ENCODE measurements around the gene KLHDC7A.

KLHDC7A gene

GRCh38 chr1:18512883-18513282, 32.2 kb downstream of the KLHDC7A start:
- TF ChIP-seq, protein P1, sequence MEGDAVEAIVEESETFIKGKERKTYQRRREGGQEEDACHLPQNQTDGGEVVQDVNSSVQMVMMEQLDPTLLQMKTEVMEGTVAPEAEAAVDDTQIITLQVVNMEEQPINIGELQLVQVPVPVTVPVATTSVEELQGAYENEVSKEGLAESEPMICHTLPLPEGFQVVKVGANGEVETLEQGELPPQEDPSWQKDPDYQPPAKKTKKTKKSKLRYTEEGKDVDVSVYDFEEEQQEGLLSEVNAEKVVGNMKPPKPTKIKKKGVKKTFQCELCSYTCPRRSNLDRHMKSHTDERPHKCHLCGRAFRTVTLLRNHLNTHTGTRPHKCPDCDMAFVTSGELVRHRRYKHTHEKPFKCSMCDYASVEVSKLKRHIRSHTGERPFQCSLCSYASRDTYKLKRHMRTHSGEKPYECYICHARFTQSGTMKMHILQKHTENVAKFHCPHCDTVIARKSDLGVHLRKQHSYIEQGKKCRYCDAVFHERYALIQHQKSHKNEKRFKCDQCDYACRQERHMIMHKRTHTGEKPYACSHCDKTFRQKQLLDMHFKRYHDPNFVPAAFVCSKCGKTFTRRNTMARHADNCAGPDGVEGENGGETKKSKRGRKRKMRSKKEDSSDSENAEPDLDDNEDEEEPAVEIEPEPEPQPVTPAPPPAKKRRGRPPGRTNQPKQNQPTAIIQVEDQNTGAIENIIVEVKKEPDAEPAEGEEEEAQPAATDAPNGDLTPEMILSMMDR (IDR thresholded peaks at IDR 0.05), result no peak

DNA sequence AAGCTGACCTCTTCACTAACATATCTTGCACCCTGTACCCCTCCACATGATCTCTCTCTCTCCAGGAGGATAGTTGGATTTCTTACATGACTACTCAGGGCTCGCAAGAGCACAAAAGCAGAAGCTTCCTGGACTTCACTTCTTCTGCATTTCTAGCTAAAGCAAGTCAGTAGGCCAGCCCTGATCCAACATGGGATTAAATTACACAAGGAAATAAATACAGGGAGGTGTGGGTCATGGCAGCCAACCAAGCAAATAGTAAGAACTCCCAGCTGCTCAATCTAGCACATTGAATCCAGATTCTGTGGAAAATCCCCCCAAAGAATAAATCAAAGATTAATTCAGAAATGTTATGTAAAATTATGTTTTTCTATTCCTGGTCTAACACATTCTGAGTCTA, 33.3 kb downstream of the KLHDC7A start:
- TF ChIP-seq, protein P1 (IDR thresholded peaks at IDR 0.05), result no peak

DNA sequence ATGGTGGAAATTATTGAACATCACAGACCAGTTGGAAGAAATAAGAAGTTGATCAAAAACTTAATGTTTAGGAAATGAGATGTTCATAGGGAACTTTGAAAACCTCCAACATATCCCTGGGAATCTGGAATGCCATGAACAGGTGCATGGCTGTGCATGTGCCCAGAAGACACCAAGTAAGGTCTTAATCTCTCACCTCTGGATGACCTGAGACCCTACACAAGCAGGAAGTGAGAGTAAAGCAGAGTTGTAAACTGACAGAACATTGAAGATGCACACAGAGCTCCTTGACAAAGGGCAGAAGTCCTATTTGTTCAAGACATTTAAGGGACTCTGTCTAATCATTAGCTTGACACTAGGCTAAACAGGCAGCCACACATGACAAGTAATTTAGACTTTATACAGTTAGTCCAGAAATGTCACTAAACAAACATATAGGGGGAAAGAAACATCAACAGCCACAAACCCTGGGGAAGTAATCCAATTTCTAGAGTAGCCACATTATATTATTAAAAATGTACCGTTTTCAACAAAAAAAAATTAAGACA, 34.5 kb downstream of the KLHDC7A start:
- TF ChIP-seq, protein P1 (IDR thresholded peaks at IDR 0.05), result no peak

GRCh38 chr1:18516473-18516872, 35.7 kb downstream of the KLHDC7A start:
- TF ChIP-seq, protein P1 (IDR thresholded peaks at IDR 0.05), result no peak

GRCh38 chr1:18526436-18527275, 45.9 kb downstream of the KLHDC7A start:
- TF ChIP-seq, protein P1 (IDR thresholded peaks at IDR 0.05), result no peak

DNA sequence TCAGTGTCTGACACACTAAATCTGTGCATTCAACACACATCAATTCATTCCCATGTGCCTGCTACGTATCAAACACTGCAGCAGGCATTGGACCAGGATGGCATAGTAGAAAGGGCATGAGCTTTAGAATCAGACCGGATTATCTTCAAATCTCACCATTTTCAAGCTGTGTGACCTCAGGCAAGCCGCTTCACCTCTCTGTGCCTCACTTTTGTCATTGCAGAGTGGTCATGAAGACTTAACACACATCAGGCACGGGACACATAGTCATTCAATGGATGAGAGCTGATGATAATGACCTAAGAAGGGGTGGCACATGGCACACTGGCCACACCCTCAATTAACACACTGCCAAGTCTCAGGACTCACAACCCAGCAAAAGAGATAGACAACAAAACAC, 46.8 kb downstream of the KLHDC7A start:
- TF ChIP-seq, protein P1 (IDR thresholded peaks at IDR 0.05), result no peak

DNA sequence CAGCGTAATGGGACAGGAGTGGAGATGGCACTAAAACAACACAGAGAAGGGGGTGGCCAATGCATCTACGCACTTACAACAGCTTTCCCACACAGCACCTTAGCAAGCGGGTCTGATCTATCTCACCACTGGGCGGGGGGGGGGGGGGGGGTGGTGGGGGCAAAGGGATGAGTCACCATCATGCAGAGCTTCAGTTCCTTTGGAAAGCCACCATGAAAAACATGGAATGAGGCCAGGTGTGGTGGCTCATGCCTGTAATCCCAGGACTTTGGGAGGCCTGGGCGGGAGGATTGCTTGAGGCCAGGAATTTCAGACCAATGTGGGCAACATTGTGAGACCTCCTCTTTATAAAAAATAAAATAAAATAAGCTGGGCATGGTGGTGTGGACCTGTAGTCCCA, 47.2 kb downstream of the KLHDC7A start:
- TF ChIP-seq, protein P1 (IDR thresholded peaks at IDR 0.05), result no peak
